Keratinocyte (primary cell): ENCODE data around the gene GPR3. TPM values are rescaled to one million over a fixed set of nuclear protein-coding genes. Genes with fewer than 3 reads are reported as not detected.
A peak's percentile ranks its signal among the peaks of the same experiment; 100 is the strongest.

Experiments
- DNase-seq: peaks from one replicate; pipeline ENCODE4 v3.0.0-alpha.2; 2011; ENCODE audit warnings: low read depth, missing footprints, low spot score
- FAIRE-seq: peaks from 2 replicates; lab custom pipeline; 2011; peaks lifted over from hg19 to GRCh38; lab: Jason Lieb, UNC
- H2AFZ ChIP-seq: 2 replicates; pipeline ENCODE4 v1.6.0; 2012; ENCODE audit warnings: low read length, control low read depth, inconsistent platforms; ENCODE audit not compliant: control insufficient read depth
- H3K27ac ChIP-seq: 2 replicates; pipeline ENCODE4 v1.5.1; 2011; ENCODE audit warnings: low read length; ENCODE audit not compliant: control insufficient read depth, insufficient read depth
- H3K27me3 ChIP-seq: 3 replicates; pipeline ENCODE4 v1.6.0; 2011; ENCODE audit warnings: low read length; ENCODE audit not compliant: control insufficient read depth, insufficient read depth; ENCODE audit errors: extremely low read depth
- H3K36me3 ChIP-seq, 2 experiments: 2 replicates in 1 of 2; 3 replicates in 1 of 2; pipeline ENCODE4 v1.5.1; 2011; ENCODE audit warnings: low read length in 2 of 2, mild to moderate bottlenecking in 1 of 2; ENCODE audit not compliant: control insufficient read depth in 2 of 2, insufficient read depth in 2 of 2; ENCODE audit errors: extremely low read depth in 1 of 2
- H3K4me1 ChIP-seq: 3 replicates; pipeline ENCODE4 v1.5.1; 2011; ENCODE audit warnings: low read length; ENCODE audit not compliant: control insufficient read depth, insufficient read depth; ENCODE audit errors: extremely low read depth
- H3K4me2 ChIP-seq: 3 replicates; pipeline ENCODE4 v1.6.0; 2011; ENCODE audit warnings: low read depth, low read length; ENCODE audit not compliant: control insufficient read depth, insufficient read depth; ENCODE audit errors: extremely low read depth
- H3K4me3 ChIP-seq, 3 experiments: fragments of 200-600 bp in 1 of 3; sonication (generic) in 1 of 3; 2 replicates in 2 of 3; 3 replicates in 1 of 3; pipeline ENCODE4 v1.5.1; 2011 to 2016; ENCODE audit warnings: low read length in 3 of 3, mild to moderate bottlenecking in 3 of 3, control low read depth in 2 of 3, inconsistent platforms in 1 of 3, low read depth in 1 of 3, mixed read lengths in 1 of 3, mixed run types in 1 of 3, moderate library complexity in 1 of 3; ENCODE audit not compliant: control insufficient read depth in 2 of 3, insufficient read depth in 2 of 3; ENCODE audit errors: extremely low read depth in 1 of 3
- H3K79me2 ChIP-seq: 2 replicates; pipeline ENCODE4 v1.6.0; 2012; ENCODE audit warnings: low read length; ENCODE audit not compliant: control insufficient read depth, insufficient read depth
- H3K9ac ChIP-seq: 3 replicates; pipeline ENCODE4 v1.6.0; 2011; ENCODE audit warnings: low read length; ENCODE audit not compliant: control insufficient read depth, insufficient read depth; ENCODE audit errors: extremely low read depth
- H3K9me1 ChIP-seq: 3 replicates; pipeline ENCODE4 v1.6.0; 2011; ENCODE audit warnings: low read length; ENCODE audit not compliant: control insufficient read depth, insufficient read depth; ENCODE audit errors: extremely low read depth
- H3K9me3 ChIP-seq: 2 replicates; pipeline ENCODE4 v1.5.1; 2012; ENCODE audit warnings: low read depth, low read length; ENCODE audit not compliant: control insufficient read depth
- H4K20me1 ChIP-seq: 3 replicates; pipeline ENCODE4 v1.6.0; 2011; ENCODE audit warnings: low read length; ENCODE audit not compliant: control insufficient read depth, insufficient read depth; ENCODE audit errors: extremely low read depth
- CTCF ChIP-seq, 3 experiments: IDR thresholded peaks in 1 of 3; conservative IDR thresholded peaks in 1 of 3; optimal IDR thresholded peaks in 1 of 3; 2 replicates in 2 of 3; 3 replicates in 1 of 3; pipeline versions ENCODE3 to v1.5.1; 2011; ENCODE audit warnings: low read length in 3 of 3, mild to moderate bottlenecking in 3 of 3, moderate library complexity in 2 of 3, control low read depth in 1 of 3, inconsistent platforms in 1 of 3; ENCODE audit not compliant: insufficient read depth in 2 of 3; ENCODE audit errors: extremely low read depth in 1 of 3
- EZH2 ChIP-seq: IDR thresholded peaks from one replicate; pipeline ENCODE4 v1.6.1; 2012; ENCODE audit warnings: inconsistent platforms, mild to moderate bottlenecking, low read length, moderate library complexity
- dilution Hi-C: fragments of 300-500 bp; cut with MboI; formaldehyde crosslinking; loops from one replicate; pipeline ENCODE4 v1.7.0; 2020; ENCODE audit warnings: low sequenced_read_pairs; ENCODE audit not compliant: extremely low pct_ligation_motif_present
- polyA plus RNA-seq, 5 experiments: library from polyadenylated mRNA; depleted of rRNA in 3 of 5; stranded (reverse) in 3 of 5; stranded (forward) in 1 of 5; unstranded in 1 of 5; fragments of >200 nt; gene quantifications; 1 replicate in 1 of 5; 2 replicates in 3 of 5; 3 replicates in 1 of 5; pipeline versions ENCODE4 v1.2.1 to v1.2.3, GENCODE V29; 2011 to 2012; ENCODE audit warnings: missing spikeins in 2 of 5, low read depth in 1 of 5, low replicate concordance in 1 of 5

GPR3 gene
- polyA plus RNA-seq, 1 donor (not counting 4 experiments of a cell fraction or from before 2014, with no cell fraction given), result 1.4 TPM

GRCh38 chr1:27395441-27396195 is 3.2 kb downstream of the GPR3 start:
- dilution Hi-C loops, result no loop called here
- Histone ChIP-seq H3K27me3 (no peaks in the 10 kb centered on the region), H3K9me1 (no peaks in the 10 kb centered on the region), H3K27ac (no peak overlapping the region), H3K4me2 (no peak overlapping the region), H3K4me1 (peaks cover 21% of the 10 kb centered on the region), H3K36me3 (no peaks in the 10 kb centered on the region), H3K79me2 (peaks cover 15% of the 10 kb centered on the region), H4K20me1 (no peaks in the 10 kb centered on the region), H3K9me3 (no peaks in the 10 kb centered on the region), H3K4me3 (no peak overlapping the region), H2AFZ (no peak overlapping the region), H3K9ac (no peak overlapping the region)
- TF ChIP-seq EZH2 (no peak), CTCF (optimal IDR thresholded peaks at IDR 0.05 in 1 of 3, IDR thresholded peaks at IDR 0.05 in 1 of 3, conservative IDR thresholded peaks at IDR 0.05 in 1 of 3; ENCODE audit: extremely low read depth in 1 of 3, insufficient read depth in 2 of 3, low read length in 3 of 3) (peak; percentile 83 to 97 (median 92))
- FAIRE-seq (no peak), DNase-seq (no peak)

- FAIRE-seq, result no peak
- DNase-seq, result no peak
- no peak overlapping the region for H3K4me2 ChIP-seq
- no peak overlapping the region for H3K27ac ChIP-seq
- H4K20me1 ChIP-seq, result no peaks in the 10 kb centered on the region
- H3K9me3 ChIP-seq, result no peaks in the 10 kb centered on the region
- H2AFZ ChIP-seq, result no peak overlapping the region
- no peak overlapping the region for H3K4me3 ChIP-seq
- H3K9ac ChIP-seq, result no peak overlapping the region
- dilution Hi-C loops, result no loop called here
- H3K9me1 ChIP-seq, result no peaks in the 10 kb centered on the region
- peaks cover 14% of the 10 kb centered on the region for H3K4me1 ChIP-seq
- no peaks in the 10 kb centered on the region for H3K36me3 ChIP-seq
- H3K79me2 ChIP-seq, result peaks cover 15% of the 10 kb centered on the region
- no peak for TF ChIP-seq EZH2
- TF ChIP-seq CTCF (optimal IDR thresholded peaks at IDR 0.05 in 1 of 3, IDR thresholded peaks at IDR 0.05 in 1 of 3, conservative IDR thresholded peaks at IDR 0.05 in 1 of 3; ENCODE audit: extremely low read depth in 1 of 3, insufficient read depth in 2 of 3, low read length in 3 of 3), result no peak
- H3K27me3 ChIP-seq, result no peaks in the 10 kb centered on the region
These were observed 4.7 kb downstream of the GPR3 start for GRCh38 chr1:27397110-27397509.
